IMR-90 (cell line): ENCODE data around the gene FUT1. TPM values are rescaled to one million over a fixed set of nuclear protein-coding genes. Genes with fewer than 3 reads are reported as not detected.

Source experiments
- ATAC-seq: fragments of 200-7000 bp; cut with Tn5 transposase; 2 replicates; pipeline ENCODE4 v1.9.1; 2020; ENCODE audit warnings: low read depth, mild to moderate bottlenecking, moderate library complexity
- BruUV-seq: library from RNA; stranded (reverse); fragments of 400-500 nt; replicated peaks from 2 replicates; lab custom pipeline; 2021; lab: Mats Ljungman, UMichigan
- CTCF ChIA-PET: fragments of 300-600 bp; formaldehyde crosslinking; extraction: SDS; loops from one replicate; lab custom pipeline; 2021; ENCODE audit warnings: antibody characterized with exemption; lab: Yijun Ruan, JAX
- POLR2A ChIA-PET: fragments of 300-600 bp; sonication (Branson Sonifier 250); formaldehyde crosslinking; loops from one replicate; lab custom pipeline; 2022; ENCODE audit warnings: antibody characterized with exemption; ENCODE audit not compliant: unreplicated experiment; lab: Charles Lee
- DNase-seq: peaks from one replicate; pipeline ENCODE4 v3.0.0; 2013
- H2AFZ ChIP-seq: replicated peaks from 2 replicates; pipeline ENCODE3; 2013; ENCODE audit warnings: low read length, mild to moderate bottlenecking; ENCODE audit not compliant: poor library complexity
- H2AK5ac ChIP-seq: 2 replicates; pipeline ENCODE4 v1.6.1; 2013; ENCODE audit warnings: low read depth, low read length, inconsistent platforms
- H2AK9ac ChIP-seq: replicated peaks from 2 replicates; pipeline ENCODE3; 2013; ENCODE audit warnings: mild to moderate bottlenecking, low read depth, low read length, moderate library complexity; ENCODE audit not compliant: poor library complexity
- H2BK120ac ChIP-seq: 2 replicates; pipeline ENCODE4 v1.6.1; 2013; ENCODE audit warnings: low read depth, low read length, inconsistent platforms
- H2BK15ac ChIP-seq: 3 replicates; pipeline ENCODE4 v1.6.1; 2013; ENCODE audit warnings: low read depth, low read length, inconsistent platforms
- H2BK20ac ChIP-seq: 2 replicates; pipeline ENCODE4 v1.6.1; 2013; ENCODE audit warnings: low read depth, mild to moderate bottlenecking, inconsistent platforms, low read length, moderate library complexity
- H2BK5ac ChIP-seq: 2 replicates; pipeline ENCODE4 v1.6.1; 2013; ENCODE audit warnings: mild to moderate bottlenecking, low read depth, low read length, inconsistent platforms; ENCODE audit not compliant: poor library complexity, severe bottlenecking
- H3K14ac ChIP-seq: replicated peaks from 2 replicates; pipeline ENCODE4 v1.6.1; 2013; ENCODE audit warnings: low read depth, low read length, inconsistent platforms
- H3K18ac ChIP-seq: 2 replicates; pipeline ENCODE4 v1.6.1; 2013; ENCODE audit warnings: low read depth, low read length, control low read depth
- H3K23ac ChIP-seq: 2 replicates; pipeline ENCODE4 v1.6.1; 2013; ENCODE audit warnings: low read depth, low read length, inconsistent platforms
- H3K27ac ChIP-seq: 2 replicates; pipeline ENCODE4 v1.5.1; 2013; ENCODE audit warnings: mild to moderate bottlenecking, control low read depth, low read length; ENCODE audit not compliant: insufficient read depth
- H3K27me3 ChIP-seq: 2 replicates; pipeline ENCODE4 v1.6.1; 2013; ENCODE audit warnings: low read length; ENCODE audit not compliant: control insufficient read depth, insufficient read depth
- H3K36me3 ChIP-seq: 2 replicates; pipeline ENCODE4 v1.6.1; 2013; ENCODE audit warnings: low read length, mixed read lengths; ENCODE audit not compliant: control insufficient read depth, insufficient read depth
- H3K4ac ChIP-seq: 2 replicates; pipeline ENCODE4 v1.6.1; 2013; ENCODE audit warnings: low read depth, low read length, inconsistent platforms
- H3K4me1 ChIP-seq: 2 replicates; pipeline ENCODE4 v1.6.1; 2013; ENCODE audit warnings: low read length, mixed read lengths; ENCODE audit not compliant: control insufficient read depth, insufficient read depth
- H3K4me2 ChIP-seq: 2 replicates; pipeline ENCODE4 v1.6.1; 2013; ENCODE audit warnings: low read depth, mild to moderate bottlenecking, control low read depth, low read length, moderate library complexity
- H3K4me3 ChIP-seq: 2 replicates; pipeline ENCODE4 v1.5.1; 2013; ENCODE audit warnings: low read depth, mild to moderate bottlenecking, control low read depth, low read length, moderate library complexity; ENCODE audit not compliant: insufficient read depth
- H3K56ac ChIP-seq: 2 replicates; pipeline ENCODE4 v1.6.1; 2013; ENCODE audit warnings: low read length, inconsistent platforms; ENCODE audit not compliant: insufficient read depth; ENCODE audit errors: extremely low read depth
- H3K79me1 ChIP-seq, 2 experiments: 2 replicates each; pipeline ENCODE4 v1.6.1; 2013; ENCODE audit warnings: low read length in 2 of 2, inconsistent platforms in 1 of 2, low read depth in 1 of 2
- H3K9ac ChIP-seq: 2 replicates; pipeline ENCODE4 v1.6.1; 2013; ENCODE audit warnings: low read depth, low read length, control low read depth
- H3K9me1 ChIP-seq: 2 replicates; pipeline ENCODE4 v1.6.1; 2013; ENCODE audit warnings: low read length, inconsistent platforms; ENCODE audit not compliant: insufficient read depth
- H3K9me3 ChIP-seq: 2 replicates; pipeline ENCODE4 v1.6.1; 2013; ENCODE audit warnings: low read length; ENCODE audit not compliant: control insufficient read depth, insufficient read depth
- H4K20me1 ChIP-seq: 2 replicates; pipeline ENCODE4 v1.6.1; 2013; ENCODE audit warnings: low read length, inconsistent platforms; ENCODE audit not compliant: insufficient read depth
- H4K5ac ChIP-seq: 2 replicates; pipeline ENCODE4 v1.6.1; 2013; ENCODE audit warnings: mild to moderate bottlenecking, low read depth, low read length, control low read depth
- H4K8ac ChIP-seq, 2 experiments: 2 replicates each; pipeline ENCODE4 v1.6.1; 2013; ENCODE audit warnings: low read depth in 2 of 2, low read length in 2 of 2, control low read depth in 1 of 2, inconsistent platforms in 1 of 2
- H4K91ac ChIP-seq: 2 replicates; pipeline ENCODE4 v1.6.1; 2013; ENCODE audit warnings: low read depth, low read length, inconsistent platforms; ENCODE audit not compliant: insufficient read depth
- CEBPB ChIP-seq: IDR thresholded peaks from 2 replicates; pipeline ENCODE4 v1.6.1; 2012; ENCODE audit warnings: low read depth, low read length, improper control_type of control experiment
- MAFK ChIP-seq: IDR thresholded peaks from 2 replicates; pipeline ENCODE4 v1.6.1; 2012; ENCODE audit warnings: low read depth, low read length, improper control_type of control experiment
- WGBS, 2 experiments: methylation state at CpG; one replicate each; pipeline versions ENCODE4 v1.1.5 to v1.1.7; 2013; ENCODE audit warnings: missing lambda C conversion rate in 2 of 2; ENCODE audit not compliant: insufficient read length in 1 of 2; ENCODE audit errors: extremely low coverage in 2 of 2; 5-methylcytosine and 5-hydroxymethylcytosine counted together
- dilution Hi-C: fragments of 300-500 bp; cut with HindIII; formaldehyde crosslinking; loops from one replicate; pipeline ENCODE4 v1.14.3; 2018; ENCODE audit warnings: low sequenced_read_pairs; ENCODE audit not compliant: unreplicated experiment
- in situ Hi-C: fragments of 300-500 bp; cut with MboI; formaldehyde crosslinking; loops from 3 replicates; pipeline ENCODE4 v1.14.3; 2019; ENCODE audit warnings: low sequenced_read_pairs, inconsistent platforms, mixed read lengths
- intact Hi-C: fragments of 100-400 bp; cut with micrococcal nuclease; formaldehyde crosslinking; loops from 2 replicates; pipeline ENCODE4 v1.10.0; 2022
- polyA plus RNA-seq, 3 experiments: library from polyadenylated mRNA; depleted of rRNA; stranded (reverse); fragments of >200 nt; gene quantifications; 2 replicates each; pipeline ENCODE4 v1.2.3, GENCODE V29; 2012; ENCODE audit warnings: low replicate concordance in 1 of 3
- total RNA-seq: library from RNA; depleted of rRNA; stranded (reverse); fragments of >200 nt; gene quantifications from 2 replicates; pipeline ENCODE4 v1.2.3, GENCODE V29; 2012

The FUT1 gene
- total and polyA plus RNA-seq, 2 of the 4 experiments (the other 2 are of a cell fraction), result 0.09 to 0.18 TPM

- in situ Hi-C loops (no loop called here), intact Hi-C loops (no loop called here), dilution Hi-C loops (no loop called here)
- H3K36me3 ChIP-seq, result no peaks in the 10 kb centered on the region
- peak overlapping the region; percentile 95 for H2BK5ac ChIP-seq
- H2BK15ac ChIP-seq, result peak overlapping the region; percentile 82; the same call in 2 of the 3 replicates
- H3K27me3 ChIP-seq, result no peaks in the 10 kb centered on the region; the same call in 1 of the 2 replicates
- peak; percentile 93 for DNase-seq
- H3K23ac ChIP-seq, result peak overlapping the region; percentile 90; the same call in 1 of the 2 replicates
- H2BK120ac ChIP-seq, result peak overlapping the region; percentile 82
- H3K27ac ChIP-seq, result peak overlapping the region; percentile 44
- peak overlapping the region; percentile 80; the same call in 1 of the 2 replicates for H3K18ac ChIP-seq
- H2AK5ac ChIP-seq, result peak overlapping the region; percentile 95
- peak; percentile 28 for ATAC-seq
- peak overlapping the region; percentile 86 for H2AK9ac ChIP-seq
- ChIA-PET CTCF (no interaction called here), POLR2A (interaction anchor here (0.6 kb wide), 2 partner anchors 9 to 279 kb away, joined by 3 to 4 read pairs; no protein-coding TSS in a partner anchor)
- peak overlapping the region; percentile 7; the same call in 1 of the 2 replicates for H3K9ac ChIP-seq
- H3K4me2 ChIP-seq, result no peak overlapping the region; the same call in 1 of the 2 replicates
- H4K20me1 ChIP-seq, result no peaks in the 10 kb centered on the region
- peaks cover 4% of the 10 kb centered on the region; the same call in 1 of the 2 replicates for H3K4me1 ChIP-seq
- H3K9me3 ChIP-seq, result no peaks in the 10 kb centered on the region
- H3K4me3 ChIP-seq, result no peak overlapping the region
- H3K79me1 ChIP-seq, result no peaks in the 10 kb centered on the region
- peak overlapping the region; percentile 91 to 100 for H4K8ac ChIP-seq
- H3K56ac ChIP-seq, result peak overlapping the region; percentile 1
- H3K14ac ChIP-seq, result peak overlapping the region; percentile 97
- H3K9me1 ChIP-seq, result peaks cover 5% of the 10 kb centered on the region
- no TSS peak for BruUV-seq
- H4K91ac ChIP-seq, result peak overlapping the region; percentile 89
- H4K5ac ChIP-seq, result peak overlapping the region; percentile 96
- TF ChIP-seq CEBPB, result no peak
- peak; percentile 69 for TF ChIP-seq MAFK
- peak overlapping the region; percentile 98 for H3K4ac ChIP-seq
- H2AFZ ChIP-seq, result peak overlapping the region; percentile 93
- 17% methylated on average over 2 of the region's 11 CpGs; no CpG with 5 or more reads in 1 of the 2 experiments for WGBS, 2 experiments
- peak overlapping the region; percentile 75 for H2BK20ac ChIP-seq
These were observed 27.4 kb downstream of the FUT1 start for GRCh38 chr19:48724796-48725753.
